CD14-positive monocyte (primary cell): Measurements from ENCODE around the gene SELENBP1. TPM values are rescaled to one million over a fixed set of nuclear protein-coding genes. Genes with fewer than 3 reads are reported as not detected.

Source experiments
- DNase-seq, 3 donors: peaks; one replicate each; pipeline ENCODE4 v3.0.0-alpha.2; 2011 to 2022
- H2AFZ ChIP-seq: 2 replicates; pipeline ENCODE4 v1.6.0; 2012; ENCODE audit warnings: mild to moderate bottlenecking, low read depth, low read length, inconsistent platforms; ENCODE audit not compliant: insufficient read depth, poor library complexity, severe bottlenecking
- H3K27ac ChIP-seq, 2 donors: 1 replicate in 1 of 2; 2 replicates in 1 of 2; pipeline ENCODE4 v1.5.1; 2012 to 2013; ENCODE audit warnings: low read length in 2 of 2, control low read depth in 1 of 2, inconsistent platforms in 1 of 2, low read depth in 1 of 2, mild to moderate bottlenecking in 1 of 2
- H3K27me3 ChIP-seq, 2 donors: one replicate each; pipeline versions ENCODE4 v1.6.0 to v1.6.1; 2011 to 2013; ENCODE audit warnings: low read length in 2 of 2; ENCODE audit not compliant: control insufficient read depth in 2 of 2, insufficient read depth in 2 of 2
- H3K36me3 ChIP-seq, 2 donors: replicated peaks in 1 of 2; 1 replicate in 1 of 2; 2 replicates in 1 of 2; pipeline versions ENCODE4 v1.5.1 to v1.6.1; 2012 to 2013; ENCODE audit warnings: low read length in 2 of 2, control low read depth in 1 of 2, inconsistent platforms in 1 of 2, mild to moderate bottlenecking in 1 of 2; ENCODE audit not compliant: insufficient read depth in 2 of 2, control insufficient read depth in 1 of 2
- H3K4me1 ChIP-seq, 2 donors: 1 replicate in 1 of 2; 2 replicates in 1 of 2; pipeline versions ENCODE4 v1.5.1 to v1.6.1; 2012 to 2013; ENCODE audit warnings: low read length in 2 of 2, control low read depth in 1 of 2, inconsistent platforms in 1 of 2, mild to moderate bottlenecking in 1 of 2, moderate library complexity in 1 of 2; ENCODE audit not compliant: insufficient read depth in 2 of 2, control insufficient read depth in 1 of 2
- H3K4me2 ChIP-seq: replicated peaks from 2 replicates; pipeline ENCODE3; 2012; ENCODE audit warnings: low read length, moderate library complexity, mild to moderate bottlenecking; ENCODE audit not compliant: poor library complexity, severe bottlenecking; ENCODE audit errors: extremely low read depth
- H3K4me3 ChIP-seq, 3 experiments: fragments of 200-600 bp in 1 of 3; sonication (generic) in 1 of 3; replicated peaks in 1 of 3; 1 replicate in 2 of 3; 2 replicates in 1 of 3; pipeline ENCODE4 v1.5.1; 2011 to 2013; ENCODE audit warnings: low read length in 3 of 3, mild to moderate bottlenecking in 3 of 3, control low read depth in 2 of 3, low read depth in 2 of 3, inconsistent platforms in 1 of 3, moderate library complexity in 1 of 3
- H3K79me2 ChIP-seq: 2 replicates; pipeline ENCODE4 v1.6.0; 2012; ENCODE audit warnings: mild to moderate bottlenecking, control low read depth, inconsistent platforms, low read length, moderate library complexity; ENCODE audit not compliant: insufficient read depth
- H3K9ac ChIP-seq: 2 replicates; pipeline ENCODE4 v1.6.0; 2017; ENCODE audit warnings: low read length, mild to moderate bottlenecking; ENCODE audit not compliant: insufficient read depth, poor library complexity, severe bottlenecking
- H3K9me3 ChIP-seq, 2 donors: replicated peaks in 1 of 2; 1 replicate in 1 of 2; 2 replicates in 1 of 2; pipeline versions ENCODE4 v1.5.1 to v1.6.1; 2012 to 2013; ENCODE audit warnings: low read length in 2 of 2, control low read depth in 1 of 2; ENCODE audit not compliant: control insufficient read depth in 1 of 2, insufficient read depth in 1 of 2
- H4K20me1 ChIP-seq: 2 replicates; pipeline ENCODE4 v1.6.0; 2012; ENCODE audit warnings: mild to moderate bottlenecking, low read length, control low read depth, moderate library complexity; ENCODE audit not compliant: insufficient read depth
- H3K27ac Mint-ChIP-seq, 7 donors: one replicate each; pipeline ENCODE4 v1.8.0; 2020; ENCODE audit warnings: mild to moderate bottlenecking in 7 of 7, mixed read lengths in 7 of 7, moderate library complexity in 6 of 7, inconsistent platforms in 2 of 7
- H3K27me3 Mint-ChIP-seq, 3 donors: one replicate each; pipeline ENCODE4 v1.8.0; 2021 to 2022; ENCODE audit warnings: low read depth in 3 of 3, mild to moderate bottlenecking in 3 of 3, mixed read lengths in 3 of 3, moderate library complexity in 3 of 3, inconsistent platforms in 1 of 3
- H3K36me3 Mint-ChIP-seq, 2 donors: one replicate each; pipeline ENCODE4 v1.8.0; 2020; ENCODE audit warnings: mixed read lengths in 2 of 2, inconsistent platforms in 1 of 2, mild to moderate bottlenecking in 1 of 2
- H3K4me1 Mint-ChIP-seq: one replicate; pipeline ENCODE4 v1.8.0; 2020; ENCODE audit warnings: mild to moderate bottlenecking, mixed read lengths
- H3K4me3 Mint-ChIP-seq, 2 donors: one replicate each; pipeline ENCODE4 v1.8.0; 2020; ENCODE audit warnings: mild to moderate bottlenecking in 2 of 2, mixed read lengths in 2 of 2, moderate library complexity in 1 of 2
- H3K9me3 Mint-ChIP-seq, 7 donors: one replicate each; pipeline ENCODE4 v1.8.0; 2020 to 2022; ENCODE audit warnings: mixed read lengths in 7 of 7, mild to moderate bottlenecking in 6 of 7, moderate library complexity in 6 of 7, inconsistent platforms in 2 of 7
- CTCF ChIP-seq: fragments of 200-600 bp; IDR thresholded peaks from one replicate; pipeline ENCODE4 v1.8.0; 2022; ENCODE audit warnings: antibody characterized with exemption, mild to moderate bottlenecking
- WGBS: methylation state at CpG from one replicate; pipeline ENCODE4 v1.1.5; 2013; ENCODE audit warnings: missing lambda C conversion rate; ENCODE audit not compliant: insufficient coverage; 5-methylcytosine and 5-hydroxymethylcytosine counted together
- intact Hi-C, 2 donors: fragments of 100-400 bp; cut with micrococcal nuclease; formaldehyde crosslinking; loops; one replicate each; pipeline versions ENCODE4 v1.15.0 to v1.15.1; 2023
- polyA plus RNA-seq, 3 donors: library from polyadenylated mRNA; depleted of rRNA in 1 of 3; unstranded in 2 of 3; stranded (reverse) in 1 of 3; fragments of 300-500 nt in 2 of 3; fragments of >200 nt in 1 of 3; fragmentation: Illumina TruSeq in 2 of 3; gene quantifications; 1 replicate in 2 of 3; 2 replicates in 1 of 3; pipeline ENCODE4 v1.2.3, GENCODE V29; 2012 to 2021

Gene SELENBP1
- polyA plus RNA-seq, 3 donors = 0.61 to 0.79 TPM; not detected in 1

- H3K79me2 ChIP-seq = peaks cover 18% of the 10 kb centered on the region
- DNase-seq = no peak
- no peaks in the 10 kb centered on the region for H4K20me1 ChIP-seq
- intact Hi-C loops = loop anchor here in 1 of 2 donors (5.0 kb wide), 1 partner anchor 54 kb away; the partner anchor contains the start of gene PSMB4
- no peak overlapping the region for H3K4me3 Mint-ChIP-seq
- peaks cover 26 to 34% of the 10 kb centered on the region in 2 donors for H3K4me1 ChIP-seq
- H3K4me2 ChIP-seq = no peak overlapping the region
- H3K4me1 Mint-ChIP-seq = peaks cover 38% of the 10 kb centered on the region
- peak overlapping the region in 1 of 2 donors; percentile 44 for H3K27ac ChIP-seq
- H3K9me3 ChIP-seq = no peaks in the 10 kb centered on the region
- H3K27me3 ChIP-seq = no peaks in the 10 kb centered on the region
- no peaks in the 10 kb centered on the region for H3K27me3 Mint-ChIP-seq
- H3K9ac ChIP-seq = no peak overlapping the region
- peak overlapping the region in 4 of 7 donors; percentile 63 to 86 (median 76) for H3K27ac Mint-ChIP-seq
- H3K36me3 ChIP-seq = peaks cover 30 to 41% of the 10 kb centered on the region in 2 donors
- peaks cover 41 to 43% of the 10 kb centered on the region in 2 donors for H3K36me3 Mint-ChIP-seq
- no peak for TF ChIP-seq CTCF
- no peak overlapping the region for H3K4me3 ChIP-seq
- no peak overlapping the region for H2AFZ ChIP-seq
- no peaks in the 10 kb centered on the region for H3K9me3 Mint-ChIP-seq
- 87% methylated on average over 8 of the region's 9 CpGs for WGBS
Observed at GRCh38 chr1:151343587-151343986, 28.9 kb downstream of the SELENBP1 start.

GRCh38 chr1:151342569-151342968 is 29.9 kb downstream of the SELENBP1 start:
- DNase-seq = no peak
- H3K27ac Mint-ChIP-seq = peak overlapping the region in 4 of 7 donors; percentile 50 to 78 (median 66)
- Histone ChIP-seq H3K27ac (peak overlapping the region in 1 of 2 donors; percentile 57), H4K20me1 (no peaks in the 10 kb centered on the region), H3K27me3 (no peaks in the 10 kb centered on the region), H3K79me2 (peaks cover 18% of the 10 kb centered on the region), H3K4me3 (no peak overlapping the region), H3K9ac (no peak overlapping the region), H2AFZ (no peak overlapping the region), H3K9me3 (no peaks in the 10 kb centered on the region), H3K4me1 (peaks cover 21 to 28% of the 10 kb centered on the region in 2 donors), H3K4me2 (no peak overlapping the region), H3K36me3 (peaks cover 30 to 41% of the 10 kb centered on the region in 2 donors)
- intact Hi-C loops = loop anchor here in 1 of 2 donors (5.0 kb wide), 1 partner anchor 55 kb away; the partner anchor contains the start of gene PSMB4
- H3K36me3 Mint-ChIP-seq = peaks cover 42 to 45% of the 10 kb centered on the region in 2 donors
- no peaks in the 10 kb centered on the region for H3K27me3 Mint-ChIP-seq
- no peak overlapping the region for H3K4me3 Mint-ChIP-seq
- peaks cover 31% of the 10 kb centered on the region for H3K4me1 Mint-ChIP-seq
- no peaks in the 10 kb centered on the region for H3K9me3 Mint-ChIP-seq
- 88% methylated on average over 5 of the region's 6 CpGs for WGBS
- no peak for TF ChIP-seq CTCF
